Peyer's patch (tissue), 4 donors: ENCODE measurements around the gene RFX8.

ENCODE experiments used
- CTCF ChIP-seq, 6 experiments: fragments of 450-650 bp in 4 of 6; fragments of 200-600 bp in 2 of 6; sonication (generic) in 1 of 6; IDR thresholded peaks; one replicate each; pipeline ENCODE4 v1.5.1; 2017 to 2019; ENCODE audit warnings: antibody characterized with exemption in 6 of 6, mild to moderate bottlenecking in 3 of 6, moderate library complexity in 1 of 6
- POLR2A ChIP-seq, 2 donors: fragments of 450-650 bp; IDR thresholded peaks; one replicate each; pipeline ENCODE4 v1.5.1; 2017; ENCODE audit warnings: antibody characterized with exemption in 2 of 2, mild to moderate bottlenecking in 2 of 2, moderate library complexity in 2 of 2

- no peak for TF ChIP-seq CTCF (IDR thresholded peaks at IDR 0.05)
- TF ChIP-seq POLR2A (IDR thresholded peaks at IDR 0.05), result no peak
Observed at GRCh38 chr2:101435001-101435862, 39.7 kb downstream of the RFX8 start.
